Thyroid gland (tissue), 4 donors: Measurements from ENCODE around the gene LSAMP. TPM values are rescaled to one million over a fixed set of nuclear protein-coding genes. Genes with fewer than 3 reads are reported as not detected.

Experiments
- DNase-seq, 2 donors: peaks; one replicate each; pipeline ENCODE4 v3.0.0-alpha.2; 2019
- H3K27ac ChIP-seq, 3 donors: fragments of 200-600 bp; sonication (generic); 1 replicate in 2 of 3; 2 replicates in 1 of 3; pipeline ENCODE4 v1.5.1; 2016 to 2019; ENCODE audit warnings: mild to moderate bottlenecking in 1 of 3, moderate library complexity in 1 of 3
- H3K27me3 ChIP-seq: fragments of 200-600 bp; sonication (generic); one replicate; pipeline ENCODE4 v1.5.1; 2019
- H3K36me3 ChIP-seq, 2 donors: fragments of 200-600 bp; sonication (generic); one replicate each; pipeline ENCODE4 v1.5.1; 2016 to 2019
- H3K4me1 ChIP-seq, 2 donors: fragments of 200-600 bp; sonication (generic); one replicate each; pipeline ENCODE4 v1.5.1; 2017 to 2019
- H3K4me3 ChIP-seq, 3 donors: fragments of 200-600 bp; sonication (generic); replicated peaks in 1 of 3; 1 replicate in 2 of 3; 2 replicates in 1 of 3; pipeline ENCODE4 v1.5.1; 2016; ENCODE audit warnings: mild to moderate bottlenecking in 1 of 3
- H3K9me3 ChIP-seq: fragments of 200-600 bp; sonication (generic); one replicate; pipeline ENCODE4 v1.5.1; 2017
- CTCF ChIP-seq, 6 experiments: fragments of 200-600 bp in 3 of 6; fragments of 450-650 bp in 3 of 6; sonication (generic) in 3 of 6; IDR thresholded peaks; one replicate each; pipeline ENCODE4 v1.5.1; 2016 to 2019; ENCODE audit warnings: antibody characterized with exemption in 6 of 6, mild to moderate bottlenecking in 2 of 6, inconsistent platforms in 1 of 6, moderate library complexity in 1 of 6
- POLR2A ChIP-seq, 2 donors: fragments of 450-650 bp; IDR thresholded peaks; one replicate each; pipeline ENCODE4 v1.6.1; 2017; ENCODE audit warnings: antibody characterized with exemption in 2 of 2, mild to moderate bottlenecking in 2 of 2, moderate library complexity in 1 of 2
- WGBS, 2 donors: methylation state at CpG; one replicate each; pipeline ENCODE4 v1.1.5; 2017; 5-methylcytosine and 5-hydroxymethylcytosine counted together
- intact Hi-C: fragments of 100-400 bp; cut with DNase I; formaldehyde crosslinking; loops from one replicate; pipeline ENCODE4 v1.15.1; 2023
- total RNA-seq, 4 donors: library from RNA; depleted of rRNA; stranded (reverse); fragments of >200 nt; gene quantifications; one replicate each; pipeline ENCODE4 v1.2.3, GENCODE V29; 2016

Gene LSAMP
- total RNA-seq, 4 donors from 2014 or later = 0.78 to 2.0 (median 1.8) TPM

- Histone ChIP-seq H3K9me3 (no peaks in the 10 kb centered on the region), H3K4me3 (no peak overlapping the region), H3K36me3 (no peaks in the 10 kb centered on the region), H3K4me1 (no peaks in the 10 kb centered on the region), H3K27ac (no peak overlapping the region), H3K27me3 (no peaks in the 10 kb centered on the region)
- intact Hi-C loops = no loop called here
- DNase-seq = no peak
- TF ChIP-seq CTCF (IDR thresholded peaks at IDR 0.05) = no peak
- 81% methylated on average over 4 of the region's 4 CpGs for WGBS, 2 donors
These were observed 378.0 kb downstream of the LSAMP start for GRCh38 chr3:116067326-116067725.

- TF ChIP-seq CTCF (IDR thresholded peaks at IDR 0.05) (no peak), POLR2A (IDR thresholded peaks at IDR 0.05) (no peak)
- Histone ChIP-seq H3K36me3 (no peaks in the 10 kb centered on the region), H3K27me3 (no peaks in the 10 kb centered on the region), H3K4me3 (no peak overlapping the region), H3K9me3 (no peaks in the 10 kb centered on the region), H3K4me1 (no peaks in the 10 kb centered on the region), H3K27ac (no peak overlapping the region)
- no peak for DNase-seq
- intact Hi-C loops = no loop called here
- 48% methylated on average over 1 of the region's 1 CpG for WGBS, 2 donors
These were observed 379.8 kb downstream of the LSAMP start for GRCh38 chr3:116065501-116065900.

GRCh38 chr3:116064646-116065045, 380.6 kb downstream of the LSAMP start:
- intact Hi-C loops = no loop called here
- Histone ChIP-seq H3K36me3 (no peaks in the 10 kb centered on the region), H3K4me3 (no peak overlapping the region), H3K27ac (no peak overlapping the region), H3K27me3 (no peaks in the 10 kb centered on the region), H3K4me1 (no peaks in the 10 kb centered on the region), H3K9me3 (no peaks in the 10 kb centered on the region)
- TF ChIP-seq POLR2A (IDR thresholded peaks at IDR 0.05) = no peak
- TF ChIP-seq CTCF (IDR thresholded peaks at IDR 0.05) = no peak
- 89 to 97% methylated on average over 1 of the region's 1 CpG for WGBS, 2 donors
- no peak for DNase-seq

- no peaks in the 10 kb centered on the region for H3K36me3 ChIP-seq
- no peaks in the 10 kb centered on the region for H3K9me3 ChIP-seq
- H3K27ac ChIP-seq = no peak overlapping the region
- WGBS, 2 donors = 49 to 53% methylated on average over 2 of the region's 2 CpGs
- intact Hi-C loops = no loop called here
- TF ChIP-seq CTCF (IDR thresholded peaks at IDR 0.05) = no peak
- no peaks in the 10 kb centered on the region for H3K27me3 ChIP-seq
- no peaks in the 10 kb centered on the region for H3K4me1 ChIP-seq
- peak; percentile 4 to 13 for DNase-seq
- no peak overlapping the region for H3K4me3 ChIP-seq
These were observed 385.7 kb downstream of the LSAMP start for GRCh38 chr3:116059421-116060096.

- TF ChIP-seq CTCF (IDR thresholded peaks at IDR 0.05) = no peak
- TF ChIP-seq POLR2A (IDR thresholded peaks at IDR 0.05) = no peak
- no peak for DNase-seq
- H3K4me1 ChIP-seq = no peaks in the 10 kb centered on the region
These were observed 386.4 kb downstream of the LSAMP start for GRCh38 chr3:116058844-116059243.

More at GRCh38 chr3:116058844-116059243, 386.4 kb downstream of the LSAMP start:
- H3K27ac ChIP-seq = no peak overlapping the region
- WGBS, 2 donors = 88 to 90% methylated on average over 2 of the region's 2 CpGs
- no peaks in the 10 kb centered on the region for H3K36me3 ChIP-seq
- no peak overlapping the region for H3K4me3 ChIP-seq
- H3K9me3 ChIP-seq = no peaks in the 10 kb centered on the region
- intact Hi-C loops = no loop called here
- H3K27me3 ChIP-seq = no peaks in the 10 kb centered on the region
